A673 (cell line): ENCODE data around the gene GRPEL2. TPM values are rescaled to one million over a fixed set of nuclear protein-coding genes. Genes with fewer than 3 reads are reported as not detected.

Source experiments
- BruUV-seq: library from RNA; stranded (reverse); fragments of 400-500 nt; replicated peaks from 2 replicates; lab custom pipeline; 2021; lab: Mats Ljungman, UMichigan
- CTCF ChIA-PET: fragments of 300-600 bp; sonication (Branson Sonifier 250); formaldehyde crosslinking; loops from one replicate; lab custom pipeline; 2022; ENCODE audit warnings: antibody characterized with exemption; lab: Charles Lee
- POLR2A ChIA-PET: fragments of 300-600 bp; sonication (Branson Sonifier 250); formaldehyde crosslinking; loops from one replicate; lab custom pipeline; 2022; ENCODE audit warnings: antibody characterized with exemption; ENCODE audit not compliant: low non-redundant PET; lab: Charles Lee
- DNase-seq: peaks from one replicate; pipeline ENCODE4 v3.0.0-alpha.2; 2015; ENCODE audit warnings: low spot score
- H3K27ac ChIP-seq: fragments of 200-600 bp; sonication (generic); 2 replicates; pipeline ENCODE4 v1.5.1; 2016; ENCODE audit warnings: mixed run types, low read depth, mild to moderate bottlenecking, mixed read lengths, antibody characterized with exemption, low read length; ENCODE audit not compliant: poor library complexity, severe bottlenecking
- H3K27me3 ChIP-seq: fragments of 200-600 bp; sonication (generic); replicated peaks from 2 replicates; pipeline ENCODE4 v1.6.1; 2017; ENCODE audit warnings: mixed run types, low read depth, mild to moderate bottlenecking, mixed read lengths, antibody characterized with exemption, low read length; ENCODE audit not compliant: insufficient read depth, poor library complexity
- H3K36me3 ChIP-seq: fragments of 200-600 bp; sonication (generic); 2 replicates; pipeline ENCODE4 v1.6.1; 2016; ENCODE audit warnings: mixed run types, mild to moderate bottlenecking, mixed read lengths, antibody characterized with exemption, low read length; ENCODE audit not compliant: insufficient read depth, poor library complexity, severe bottlenecking
- H3K4me1 ChIP-seq: fragments of 200-600 bp; sonication (generic); 2 replicates; pipeline ENCODE4 v1.6.1; 2017; ENCODE audit warnings: mixed run types, mild to moderate bottlenecking, mixed read lengths, antibody characterized with exemption, low read length; ENCODE audit not compliant: insufficient read depth, poor library complexity, severe bottlenecking
- H3K4me3 ChIP-seq: fragments of 200-600 bp; sonication (generic); 2 replicates; pipeline ENCODE4 v1.5.1; 2016; ENCODE audit warnings: low read depth, mixed run types, mild to moderate bottlenecking, mixed read lengths, low read length; ENCODE audit not compliant: poor library complexity, severe bottlenecking
- H3K9me3 ChIP-seq: fragments of 200-600 bp; sonication (generic); 2 replicates; pipeline ENCODE4 v1.6.1; 2016; ENCODE audit warnings: mixed run types, low read depth, mild to moderate bottlenecking, mixed read lengths, antibody characterized with exemption, low read length; ENCODE audit not compliant: poor library complexity, severe bottlenecking
- CTCF ChIP-seq: fragments of 300-800, 200-600 bp; sonication (generic); conservative IDR thresholded peaks from 2 replicates; pipeline ENCODE4 v1.5.1; 2017; ENCODE audit warnings: low read depth, mild to moderate bottlenecking, antibody characterized with exemption, low read length, moderate library complexity, mixed read lengths
- EZH2 ChIP-seq: fragments of 200-600 bp; sonication (generic); IDR thresholded peaks from 2 replicates; pipeline ENCODE4 v1.6.1; 2017; ENCODE audit warnings: borderline replicate concordance, low read depth, mild to moderate bottlenecking, mixed read lengths, antibody characterized with exemption, low read length; ENCODE audit not compliant: poor library complexity, severe bottlenecking
- intact Hi-C: fragments of 100-400 bp; cut with micrococcal nuclease; formaldehyde crosslinking; loops from one replicate; pipeline ENCODE4 v1.10.0; 2022; ENCODE audit not compliant: unreplicated experiment
- total RNA-seq: library from RNA; stranded (reverse); gene quantifications from 2 replicates; pipeline ENCODE4 v1.2.3, GENCODE V29; 2021

GRPEL2 gene
- total RNA-seq, 1 experiment from 2014 or later: 33.2 TPM

GRCh38 chr5:149363936-149364335, 18.6 kb downstream of the GRPEL2 start:
- Histone ChIP-seq H3K9me3 (no peaks in the 10 kb centered on the region), H3K4me1 (no peaks in the 10 kb centered on the region), H3K27me3 (no peaks in the 10 kb centered on the region), H3K36me3 (no peaks in the 10 kb centered on the region), H3K4me3 (no peak overlapping the region), H3K27ac (no peak overlapping the region)
- intact Hi-C loops: no loop called here
- ChIA-PET CTCF (no interaction called here), POLR2A (no interaction called here)
- no peak for TF ChIP-seq CTCF
- TF ChIP-seq EZH2: no peak
- no TSS peak for BruUV-seq
- no peak for DNase-seq

GRCh38 chr5:149364719-149365118, 19.4 kb downstream of the GRPEL2 start:
- ChIA-PET CTCF (no interaction called here), POLR2A (no interaction called here)
- intact Hi-C loops: loop anchor here (5.0 kb wide), 1 partner anchor 68 kb away; no protein-coding TSS in a partner anchor
- H3K9me3 ChIP-seq: no peaks in the 10 kb centered on the region
- no peak for DNase-seq
- no peaks in the 10 kb centered on the region for H3K36me3 ChIP-seq
- H3K4me1 ChIP-seq: no peaks in the 10 kb centered on the region
- no TSS peak for BruUV-seq
- no peaks in the 10 kb centered on the region for H3K27me3 ChIP-seq
- TF ChIP-seq CTCF: no peak
- no peak for TF ChIP-seq EZH2
- H3K4me3 ChIP-seq: no peak overlapping the region
- H3K27ac ChIP-seq: no peak overlapping the region

GRCh38 chr5:149365418-149365817, 20.1 kb downstream of the GRPEL2 start:
- Histone ChIP-seq H3K27ac (no peak overlapping the region), H3K4me3 (no peak overlapping the region), H3K36me3 (no peaks in the 10 kb centered on the region), H3K27me3 (no peaks in the 10 kb centered on the region), H3K9me3 (no peaks in the 10 kb centered on the region), H3K4me1 (no peaks in the 10 kb centered on the region)
- BruUV-seq: no TSS peak
- DNase-seq: no peak
- POLR2A ChIA-PET: no interaction called here
- CTCF ChIA-PET: interaction anchor here (0.7 kb wide), 1 partner anchor 67 kb away, joined by 3 read pairs; no protein-coding TSS in a partner anchor
- intact Hi-C loops: loop anchor here (5.0 kb wide), 1 partner anchor 67 kb away; no protein-coding TSS in a partner anchor
- TF ChIP-seq CTCF: no peak
- TF ChIP-seq EZH2: no peak
